T-helper 1 cell (primary cell): ENCODE data around the gene OOSP4B.
"Not testable (repeated sequence)": the region's sequence is repeated elsewhere in the genome, so short reads cannot be mapped to it uniquely, and the experiment has no call there.

Experiments used
- DNase-seq, 5 donors: peaks; one replicate each; pipeline ENCODE4 v3.0.0-alpha.2; 2012 to 2020

Gene OOSP4B

GRCh38 chr11:60064111-60064510 is 47.1 kb downstream of the OOSP4B start:
- DNase-seq = no peak

DNA sequence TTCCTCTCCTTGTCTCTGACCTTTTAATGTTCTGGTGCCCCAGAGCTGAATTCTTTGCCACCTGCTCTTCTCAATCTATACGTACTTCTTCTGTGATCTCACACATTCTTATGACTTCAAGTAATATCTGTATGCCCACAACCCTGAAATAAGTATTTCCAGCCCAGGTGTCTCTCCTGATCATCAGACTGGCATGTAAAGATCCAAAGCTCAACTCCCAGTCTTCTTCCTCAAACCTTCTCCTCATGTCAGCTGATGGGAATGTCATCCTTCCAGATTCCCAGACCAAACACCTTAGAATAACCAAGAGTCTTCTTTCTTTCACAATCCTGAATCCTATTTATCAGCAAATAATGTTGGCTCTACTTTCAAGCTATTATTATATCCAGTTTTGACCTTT is 48.8 kb downstream of the OOSP4B start:
- no peak for DNase-seq

DNA sequence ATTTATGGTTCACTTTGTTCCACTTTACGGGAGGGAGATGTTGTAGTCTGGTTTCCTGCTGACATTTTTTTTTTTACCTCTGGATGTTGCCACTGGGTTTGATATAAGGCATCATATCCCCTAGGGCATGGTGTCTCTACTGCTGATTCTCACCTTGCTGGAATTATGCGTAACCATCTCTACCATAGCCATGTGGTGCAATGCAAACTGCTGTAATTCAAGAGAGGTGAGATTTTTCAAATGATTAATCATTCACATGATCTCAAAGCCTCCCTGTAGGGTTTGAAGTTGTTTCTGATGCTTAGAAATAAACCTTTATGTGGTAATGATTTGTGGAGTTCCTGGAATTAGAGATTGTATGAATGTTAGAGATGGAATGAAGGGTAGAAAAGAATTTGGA is 52.5 kb downstream of the OOSP4B start:
- DNase-seq = no peak

DNA sequence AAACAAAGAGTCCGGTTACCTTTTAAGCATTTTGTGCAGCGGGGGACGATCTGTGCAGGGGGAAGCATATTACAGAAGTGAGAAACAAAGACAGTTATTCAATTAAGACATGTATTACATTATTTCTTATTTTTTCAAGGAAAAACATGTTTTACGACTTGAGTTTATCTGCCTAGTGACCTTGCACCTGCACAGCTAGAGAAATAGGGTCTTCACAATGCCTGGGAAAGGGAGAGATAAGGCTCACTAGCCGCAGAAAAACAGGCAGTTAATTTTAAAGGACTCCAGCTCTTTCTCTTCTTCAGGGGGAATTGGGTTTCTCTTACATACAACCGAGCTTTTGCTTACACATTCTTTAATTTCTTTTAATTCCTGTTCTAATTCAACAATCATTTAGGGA is 54.7 kb downstream of the OOSP4B start:
- not testable (repeated sequence) for DNase-seq

- DNase-seq = no peak
These were observed 60.3 kb downstream of the OOSP4B start for GRCh38 chr11:60077216-60077817.

- DNase-seq = no peak
These were observed 61.0 kb downstream of the OOSP4B start for GRCh38 chr11:60077981-60078380.

- no peak for DNase-seq
These were observed 61.8 kb downstream of the OOSP4B start for GRCh38 chr11:60078745-60079144.

DNA sequence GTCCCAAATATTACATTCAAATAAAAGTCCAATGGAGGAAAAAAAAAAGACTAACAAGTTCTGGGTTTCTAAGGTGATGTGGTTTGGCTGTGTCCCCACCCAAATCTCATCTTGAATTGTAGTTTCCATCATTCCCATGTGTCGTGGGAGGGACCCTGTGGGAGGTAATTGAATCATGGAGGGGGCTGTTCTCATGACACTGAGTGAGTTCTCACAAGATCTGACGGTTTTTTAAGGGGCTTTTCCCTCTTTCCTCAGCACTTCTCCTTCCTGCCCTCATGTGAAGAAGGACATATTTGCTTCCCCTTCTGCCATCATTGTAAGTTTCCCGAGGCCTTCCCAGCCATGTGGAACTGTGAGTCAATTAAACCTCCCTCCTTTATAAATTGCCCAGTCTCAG is 63.6 kb downstream of the OOSP4B start:
- DNase-seq = no peak
